Adipocyte (in vitro differentiated cells): ENCODE results near the gene TRIM72.

Experiments
- DNase-seq: peaks from one replicate; pipeline ENCODE4 v3.0.0-alpha.2; 2015; ENCODE audit warnings: low read depth
- H3K27me3 ChIP-seq: replicated peaks from 2 replicates; pipeline ENCODE4 v1.7.0; 2013; ENCODE audit warnings: mild to moderate bottlenecking, low read length, moderate library complexity; ENCODE audit not compliant: control insufficient read depth, insufficient read depth
- H3K36me3 ChIP-seq: 2 replicates; pipeline ENCODE4 v1.7.0; 2013; ENCODE audit warnings: low read length, mild to moderate bottlenecking, moderate library complexity; ENCODE audit not compliant: control insufficient read depth, insufficient read depth, severe bottlenecking
- H3K4me1 ChIP-seq: 2 replicates; pipeline ENCODE4 v1.7.0; 2013; ENCODE audit warnings: mild to moderate bottlenecking, low read length, moderate library complexity; ENCODE audit not compliant: control insufficient read depth, insufficient read depth
- H3K4me3 ChIP-seq: 2 replicates; pipeline ENCODE4 v1.7.0; 2013; ENCODE audit warnings: mild to moderate bottlenecking, low read length, moderate library complexity
- H3K9ac ChIP-seq: 2 replicates; pipeline ENCODE4 v1.7.0; 2013; ENCODE audit warnings: mild to moderate bottlenecking, low read length, moderate library complexity
- H3K9me3 ChIP-seq: 2 replicates; pipeline ENCODE4 v1.7.0; 2013; ENCODE audit warnings: mild to moderate bottlenecking, low read length, moderate library complexity; ENCODE audit not compliant: control insufficient read depth

TRIM72 gene

DNA sequence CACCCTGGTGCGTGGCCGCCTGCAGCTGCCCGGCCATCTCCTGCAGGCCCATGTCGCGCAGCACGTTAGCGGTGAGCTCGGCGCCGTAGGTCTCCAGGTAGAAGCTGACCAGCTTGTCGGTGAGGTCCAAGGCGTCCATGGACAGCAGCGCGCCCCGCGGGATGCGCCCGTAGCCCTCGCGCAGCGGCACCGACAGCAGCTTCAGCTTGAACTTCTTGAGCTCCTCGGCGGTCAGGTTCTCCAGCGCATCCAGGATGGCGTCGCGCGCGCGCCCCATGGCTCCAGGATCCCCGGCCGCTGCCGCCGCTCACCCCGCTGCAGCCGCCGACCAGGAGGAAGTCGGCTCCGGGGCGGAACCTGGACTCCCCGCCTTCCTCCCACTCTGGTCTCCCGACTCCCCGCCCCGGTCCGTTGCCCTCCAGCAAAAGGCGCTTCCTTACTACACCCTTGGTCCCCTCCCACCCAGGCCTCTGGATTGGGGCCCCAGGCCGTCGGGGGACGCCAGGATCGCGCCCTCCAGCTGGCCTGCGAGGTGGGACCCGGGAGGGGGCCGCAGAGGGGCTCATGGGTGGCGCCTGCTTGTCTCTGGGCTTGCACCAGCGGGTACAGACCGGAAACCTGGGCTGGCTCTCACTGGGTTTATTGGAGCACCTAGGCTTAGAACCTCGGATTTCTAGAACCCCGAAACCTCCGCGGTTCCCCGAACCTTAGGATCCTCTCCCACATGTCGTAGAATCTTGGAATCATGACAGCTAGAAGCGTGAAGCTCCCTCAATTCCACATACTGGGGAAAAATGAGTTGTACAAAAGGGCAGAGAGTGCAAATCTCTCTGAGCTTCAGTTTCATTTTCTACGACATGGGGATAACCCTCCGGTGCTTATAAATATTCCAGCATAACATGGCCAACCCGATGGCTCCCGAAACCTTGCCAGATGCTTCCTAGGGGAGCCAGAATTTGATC lies 11.2 kb upstream of the TRIM72 start, which contains the start of gene PYCARD:
TSS of gene PYCARD (minus strand) at position 347 of the 962 bp plus-strand sequence. CDS start at position 277, 70 bp downstream.
- H3K36me3 ChIP-seq: peaks cover 7% of the 10 kb centered on the region
- peak; percentile 54 for DNase-seq
- H3K4me3 ChIP-seq: peak within 1 kb of the TSS; percentile 84
- H3K9ac ChIP-seq: peak within 1 kb of the TSS; percentile 84
- peaks cover 13% of the 10 kb centered on the region for H3K27me3 ChIP-seq
- peaks cover 28% of the 10 kb centered on the region for H3K4me1 ChIP-seq
- H3K9me3 ChIP-seq: no peaks in the 10 kb centered on the region

DNA sequence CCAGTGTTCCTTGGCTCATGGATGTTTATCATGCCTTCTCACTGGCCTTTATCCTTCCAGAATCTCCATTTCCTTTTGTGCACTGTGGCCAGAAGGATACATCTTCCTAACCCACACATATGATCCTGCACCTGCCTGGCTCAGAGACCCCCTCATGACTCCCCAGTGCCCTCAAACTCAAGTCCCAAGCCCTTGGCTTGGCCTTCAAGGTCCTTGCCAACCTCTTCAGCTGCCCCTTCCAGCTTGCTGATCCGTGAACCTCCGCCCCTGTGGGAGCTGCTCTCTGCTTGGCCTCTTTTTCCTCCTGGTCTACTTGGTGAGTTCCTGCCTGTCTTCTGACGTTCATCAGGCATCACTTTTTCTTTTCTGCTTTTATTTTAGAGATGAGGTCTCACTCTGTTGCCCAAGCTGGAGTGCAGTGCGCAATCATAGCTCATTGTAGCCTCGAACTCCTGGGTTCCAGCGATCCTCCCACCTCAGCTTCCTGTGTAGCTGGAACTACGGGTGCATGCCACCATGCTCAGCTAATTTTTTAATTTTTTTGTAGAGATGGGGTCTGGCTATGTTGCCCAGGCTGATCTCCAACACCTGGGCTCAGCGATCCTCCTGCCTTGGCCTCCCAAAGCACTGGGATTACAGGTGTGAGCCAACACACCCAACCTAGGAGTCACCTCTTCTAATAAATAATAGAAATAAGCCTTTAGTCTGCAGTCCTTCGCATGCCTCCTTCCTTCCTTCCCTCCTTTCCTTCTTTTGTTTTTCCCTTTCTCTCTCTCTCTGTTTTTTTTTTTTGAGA lies 8.8 kb upstream of the TRIM72 start:
- Histone ChIP-seq H3K9ac (no peak overlapping the region), H3K9me3 (no peaks in the 10 kb centered on the region), H3K27me3 (peaks cover 25% of the 10 kb centered on the region), H3K36me3 (no peaks in the 10 kb centered on the region), H3K4me3 (no peak overlapping the region), H3K4me1 (peaks cover 16% of the 10 kb centered on the region)
- no peak for DNase-seq

DNA sequence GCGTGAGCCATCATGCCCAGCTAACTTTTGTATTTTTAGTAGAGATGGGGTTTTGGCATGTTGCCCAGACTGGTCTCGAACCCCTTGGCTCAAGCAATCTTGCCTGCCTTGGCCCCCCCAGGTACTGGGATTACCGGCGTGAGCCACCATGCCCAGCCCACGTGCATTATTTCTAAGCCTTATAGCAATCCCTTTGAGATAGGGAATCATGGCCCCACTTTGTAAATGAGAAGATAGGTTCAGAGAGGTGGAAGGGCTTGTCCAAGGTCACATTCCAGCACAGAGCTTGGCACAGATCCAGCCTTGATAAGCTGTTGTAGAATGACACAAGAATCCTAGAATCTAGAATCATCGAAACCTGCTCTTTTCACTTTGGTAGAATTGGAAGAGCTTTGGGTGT lies 7.1 kb upstream of the TRIM72 start:
- no peak for DNase-seq
- no peak overlapping the region for H3K4me3 ChIP-seq
- H3K9ac ChIP-seq: no peak overlapping the region
- no peaks in the 10 kb centered on the region for H3K9me3 ChIP-seq
- H3K36me3 ChIP-seq: no peaks in the 10 kb centered on the region
- H3K27me3 ChIP-seq: peaks cover 28% of the 10 kb centered on the region
- peaks cover under 1% of the 10 kb centered on the region for H3K4me1 ChIP-seq

DNA sequence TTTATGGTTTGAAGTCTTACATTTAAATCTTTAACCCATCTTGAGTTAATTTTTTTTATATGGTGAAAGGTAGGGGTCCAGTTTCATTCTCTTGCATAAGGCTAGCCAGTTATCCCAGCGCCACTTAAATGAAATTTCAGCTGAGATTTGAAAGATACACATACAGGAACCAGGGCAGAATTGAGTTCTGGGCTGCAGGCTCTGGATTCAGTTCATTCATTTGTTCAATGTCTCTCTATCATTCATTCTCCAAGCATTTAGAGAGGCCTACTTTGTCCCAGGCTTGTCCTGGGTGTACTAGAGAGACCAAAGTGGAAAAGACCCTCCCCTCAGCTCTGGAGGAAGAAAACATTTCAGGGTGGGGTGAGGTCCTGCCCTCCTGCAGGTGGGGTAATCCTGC lies 577 bp upstream of the TRIM72 start:
- H3K4me1 ChIP-seq: peaks cover 7% of the 10 kb centered on the region
- H3K9me3 ChIP-seq: no peaks in the 10 kb centered on the region
- H3K36me3 ChIP-seq: no peaks in the 10 kb centered on the region
- H3K4me3 ChIP-seq: no peak overlapping the region
- DNase-seq: no peak
- peaks cover 53% of the 10 kb centered on the region for H3K27me3 ChIP-seq
- H3K9ac ChIP-seq: no peak overlapping the region

DNA sequence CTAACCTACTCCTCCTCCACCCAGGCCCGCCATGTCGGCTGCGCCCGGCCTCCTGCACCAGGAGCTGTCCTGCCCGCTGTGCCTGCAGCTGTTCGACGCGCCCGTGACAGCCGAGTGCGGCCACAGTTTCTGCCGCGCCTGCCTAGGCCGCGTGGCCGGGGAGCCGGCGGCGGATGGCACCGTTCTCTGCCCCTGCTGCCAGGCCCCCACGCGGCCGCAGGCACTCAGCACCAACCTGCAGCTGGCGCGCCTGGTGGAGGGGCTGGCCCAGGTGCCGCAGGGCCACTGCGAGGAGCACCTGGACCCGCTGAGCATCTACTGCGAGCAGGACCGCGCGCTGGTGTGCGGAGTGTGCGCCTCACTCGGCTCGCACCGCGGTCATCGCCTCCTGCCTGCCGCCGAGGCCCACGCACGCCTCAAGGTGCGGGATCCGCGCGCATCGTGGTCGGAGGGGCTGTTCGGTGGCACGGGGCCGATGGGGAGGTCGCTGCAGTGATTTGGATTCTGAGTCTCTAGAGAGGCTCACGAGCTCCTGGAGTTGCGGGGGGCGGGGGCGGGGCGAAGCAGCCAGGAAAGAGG lies 878 bp downstream of the TRIM72 start:
- Histone ChIP-seq H3K9ac (no peak overlapping the region), H3K4me3 (peak overlapping the region; percentile 68), H3K27me3 (peaks cover 57% of the 10 kb centered on the region), H3K4me1 (peaks cover 7% of the 10 kb centered on the region), H3K36me3 (no peaks in the 10 kb centered on the region), H3K9me3 (no peaks in the 10 kb centered on the region)
- no peak for DNase-seq

DNA sequence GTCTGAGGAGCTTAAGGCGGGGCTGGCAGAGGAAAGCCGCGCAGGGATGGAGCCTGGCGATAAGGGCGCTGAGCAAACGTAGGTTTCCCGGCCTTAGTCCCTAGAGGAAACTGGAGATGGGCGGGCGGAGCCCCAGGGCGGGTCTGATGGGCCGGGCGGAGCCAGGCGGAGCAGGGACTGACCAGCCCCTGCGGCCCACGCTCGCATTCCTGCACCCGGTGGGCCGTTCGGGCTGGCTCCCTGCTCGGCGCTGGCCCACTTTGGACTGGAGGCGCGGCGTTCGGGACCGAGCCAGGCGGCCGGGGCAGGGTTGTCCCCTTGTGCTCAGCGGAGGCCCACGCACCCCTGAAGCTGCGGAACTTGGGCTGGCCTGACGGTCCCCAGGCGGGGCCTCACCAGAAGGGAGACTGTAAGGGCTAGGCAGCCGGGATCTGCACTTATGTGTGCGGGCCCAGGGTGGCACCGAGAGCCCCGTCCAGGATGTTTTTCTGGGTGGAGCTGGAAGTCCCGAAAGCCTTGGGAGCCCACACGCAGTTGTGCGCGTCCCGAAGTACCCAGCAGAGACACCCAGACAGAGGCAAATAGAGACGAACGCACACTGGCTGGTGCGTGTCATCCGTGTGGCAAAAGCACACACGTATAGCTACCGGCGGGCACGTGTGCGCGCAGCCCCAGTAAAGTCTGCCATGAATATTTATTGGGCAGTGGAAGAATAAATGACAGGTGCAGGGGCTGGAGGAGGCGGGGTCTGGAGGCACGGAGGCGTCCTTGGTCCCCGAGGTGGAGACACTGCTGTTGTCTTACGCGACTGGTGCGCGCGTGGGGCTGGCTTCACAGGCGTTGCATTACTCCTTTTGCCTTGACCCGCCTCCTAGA lies 1.6 kb downstream of the TRIM72 start:
- Histone ChIP-seq H3K9ac (no peak overlapping the region), H3K36me3 (no peaks in the 10 kb centered on the region), H3K4me1 (peaks cover 7% of the 10 kb centered on the region), H3K9me3 (no peaks in the 10 kb centered on the region), H3K4me3 (peak overlapping the region; percentile 68), H3K27me3 (peaks cover 56% of the 10 kb centered on the region)
- peak; percentile 78 for DNase-seq

DNA sequence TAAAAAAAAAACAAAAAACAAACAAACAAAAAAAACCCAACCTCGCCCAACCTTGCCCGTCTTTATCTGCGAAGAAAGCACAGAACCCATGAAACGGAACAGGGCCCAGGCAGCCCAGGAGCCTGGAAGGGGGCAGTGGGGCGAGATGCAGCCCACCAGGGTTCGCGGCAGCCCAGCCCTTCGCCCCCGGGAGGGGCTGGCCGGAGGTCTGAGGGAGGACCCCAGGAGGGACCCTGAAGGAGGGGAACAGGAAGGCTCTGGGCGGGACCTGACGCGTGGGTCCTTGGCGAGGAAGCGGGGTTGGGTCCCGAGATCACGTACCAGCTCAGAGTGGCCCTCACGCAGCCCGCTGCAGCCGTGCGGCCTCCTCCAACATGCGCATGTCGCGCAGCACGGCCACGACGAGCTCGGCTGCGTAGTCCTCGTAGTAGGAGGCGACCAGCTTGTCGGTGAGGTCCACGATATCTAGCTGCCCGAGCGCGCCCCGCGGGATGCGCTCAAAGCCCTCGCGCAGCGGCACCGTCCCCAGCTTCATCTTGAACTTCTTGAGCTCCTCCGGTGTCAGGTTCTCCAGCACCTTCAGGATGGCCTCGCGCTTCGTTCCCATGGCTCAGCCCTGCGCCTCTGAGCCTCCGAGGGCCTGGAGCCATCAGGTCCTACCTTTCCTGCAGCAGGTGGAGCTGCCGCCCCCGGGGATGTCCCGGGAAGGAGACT lies 2.7 kb downstream of the TRIM72 start, which contains the start of gene PYDC1:
TSS of gene PYDC1 (minus strand) at position 714 of the 714 bp plus-strand sequence. CDS start at position 607, 107 bp downstream.
- no peak for DNase-seq
- H3K27me3 ChIP-seq: peaks cover 61% of the 10 kb centered on the region
- H3K4me1 ChIP-seq: peaks cover 7% of the 10 kb centered on the region
- no peak within 1 kb of the TSS for H3K9ac ChIP-seq
- H3K36me3 ChIP-seq: no peaks in the 10 kb centered on the region
- no peaks in the 10 kb centered on the region for H3K9me3 ChIP-seq
- H3K4me3 ChIP-seq: peak within 1 kb of the TSS; percentile 68

DNA sequence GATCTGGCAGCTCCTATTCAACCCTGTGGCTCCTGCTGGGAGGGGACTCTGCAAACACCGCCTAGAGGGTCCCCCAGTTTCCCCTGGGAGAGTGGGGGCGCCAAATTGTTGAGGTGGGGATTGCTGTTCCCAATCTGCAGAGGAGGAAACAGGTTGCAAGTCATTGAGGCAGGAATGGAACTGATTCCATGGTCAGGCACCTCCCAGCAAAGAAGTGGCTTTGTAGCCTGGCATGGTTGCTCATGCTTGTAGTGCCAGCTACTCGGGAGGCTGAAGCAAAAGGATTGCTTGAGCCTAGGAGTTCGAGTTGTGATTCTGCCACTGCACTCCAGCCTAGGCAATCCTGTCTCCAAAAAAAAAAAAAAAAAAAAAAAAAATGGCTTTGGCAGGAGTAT lies 3.2 kb downstream of the TRIM72 start:
- H3K4me1 ChIP-seq: peaks cover 7% of the 10 kb centered on the region
- no peak for DNase-seq
- H3K4me3 ChIP-seq: no peak overlapping the region
- H3K9me3 ChIP-seq: no peaks in the 10 kb centered on the region
- H3K27me3 ChIP-seq: peaks cover 57% of the 10 kb centered on the region
- no peak overlapping the region for H3K9ac ChIP-seq
- no peaks in the 10 kb centered on the region for H3K36me3 ChIP-seq

DNA sequence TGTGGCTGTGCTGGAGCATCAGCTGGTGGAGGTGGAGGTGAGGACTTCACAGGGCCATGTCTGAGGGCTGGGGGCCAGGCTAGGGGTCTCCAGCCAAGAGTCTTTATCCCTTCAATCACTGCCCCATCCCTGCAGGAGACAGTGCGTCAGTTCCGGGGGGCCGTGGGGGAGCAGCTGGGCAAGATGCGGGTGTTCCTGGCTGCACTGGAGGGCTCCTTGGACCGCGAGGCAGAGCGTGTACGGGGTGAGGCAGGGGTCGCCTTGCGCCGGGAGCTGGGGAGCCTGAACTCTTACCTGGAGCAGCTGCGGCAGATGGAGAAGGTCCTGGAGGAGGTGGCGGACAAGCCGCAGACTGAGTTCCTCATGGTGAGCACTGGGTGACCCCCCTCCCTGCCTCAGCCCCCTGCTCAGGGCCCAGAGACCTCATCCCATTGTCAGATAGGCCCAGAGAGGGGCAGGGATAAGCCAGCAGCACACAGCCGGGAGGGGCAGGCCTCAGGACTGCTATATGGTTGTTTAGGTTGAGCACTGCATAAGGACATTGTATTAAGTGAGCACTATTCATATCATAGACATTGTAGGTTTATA lies 5.3 kb downstream of the TRIM72 start:
- H3K27me3 ChIP-seq: peaks cover 56% of the 10 kb centered on the region
- peaks cover 7% of the 10 kb centered on the region for H3K4me1 ChIP-seq
- H3K36me3 ChIP-seq: no peaks in the 10 kb centered on the region
- no peak overlapping the region for H3K4me3 ChIP-seq
- no peak overlapping the region for H3K9ac ChIP-seq
- no peak for DNase-seq
- H3K9me3 ChIP-seq: no peaks in the 10 kb centered on the region
